ENCODE measurements around the gene CA5A.
"Not testable (repeated sequence)": the region's sequence is repeated elsewhere in the genome, so short reads cannot be mapped to it uniquely, and the experiment has no call there.

DNA sequence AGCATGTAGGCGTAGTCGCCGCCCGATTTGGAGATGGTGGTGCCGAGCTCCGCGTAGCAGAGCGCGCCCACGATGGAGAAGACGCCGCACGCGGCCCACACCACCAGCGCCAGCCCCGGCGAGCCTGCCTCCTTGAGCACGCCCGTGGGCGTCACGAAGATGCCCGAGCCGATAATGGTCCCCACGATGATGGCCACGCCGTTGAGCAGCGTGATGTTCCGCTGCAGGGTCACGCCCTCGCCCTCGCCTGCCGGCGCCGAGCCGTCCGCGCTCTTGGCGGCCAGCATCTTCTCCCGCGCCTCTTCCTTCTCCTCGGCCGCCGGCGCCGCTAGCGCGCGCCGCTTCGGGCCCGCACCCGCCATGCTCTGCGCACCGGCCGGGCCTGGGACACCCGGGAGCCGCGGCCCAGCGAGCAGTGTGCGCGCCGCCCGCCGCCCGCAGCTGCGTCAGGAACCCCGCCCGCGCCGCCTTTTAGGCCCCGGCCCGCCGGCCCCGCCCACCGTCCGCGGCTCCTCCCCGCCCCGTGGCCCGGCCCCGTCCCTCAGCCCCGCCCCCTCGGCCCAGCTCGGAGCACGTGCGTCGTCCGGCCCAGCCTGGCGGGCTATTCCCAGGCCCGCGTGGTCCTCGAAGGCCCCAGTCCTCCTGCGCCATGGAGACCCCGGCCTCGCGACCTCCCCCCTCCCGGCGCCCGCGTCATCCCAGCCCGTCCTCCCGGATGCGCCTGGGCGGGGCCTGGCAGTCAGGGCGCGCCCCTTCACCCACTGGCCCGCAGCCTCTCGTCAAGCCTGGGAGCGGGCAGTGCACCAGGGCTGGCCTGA is 67.1 kb downstream of the CA5A start, which contains the start of gene SLC7A5:
- TF ChIP-seq, protein P1, sequence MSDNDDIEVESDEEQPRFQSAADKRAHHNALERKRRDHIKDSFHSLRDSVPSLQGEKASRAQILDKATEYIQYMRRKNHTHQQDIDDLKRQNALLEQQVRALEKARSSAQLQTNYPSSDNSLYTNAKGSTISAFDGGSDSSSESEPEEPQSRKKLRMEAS (IDR thresholded peaks at IDR 0.05): peak; percentile 99
- TF ChIP-seq, protein P2, sequence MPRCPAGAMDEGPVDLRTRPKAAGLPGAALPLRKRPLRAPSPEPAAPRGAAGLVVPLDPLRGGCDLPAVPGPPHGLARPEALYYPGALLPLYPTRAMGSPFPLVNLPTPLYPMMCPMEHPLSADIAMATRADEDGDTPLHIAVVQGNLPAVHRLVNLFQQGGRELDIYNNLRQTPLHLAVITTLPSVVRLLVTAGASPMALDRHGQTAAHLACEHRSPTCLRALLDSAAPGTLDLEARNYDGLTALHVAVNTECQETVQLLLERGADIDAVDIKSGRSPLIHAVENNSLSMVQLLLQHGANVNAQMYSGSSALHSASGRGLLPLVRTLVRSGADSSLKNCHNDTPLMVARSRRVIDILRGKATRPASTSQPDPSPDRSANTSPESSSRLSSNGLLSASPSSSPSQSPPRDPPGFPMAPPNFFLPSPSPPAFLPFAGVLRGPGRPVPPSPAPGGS (IDR thresholded peaks at IDR 0.05): peak; percentile 99
- TF ChIP-seq, protein P3, sequence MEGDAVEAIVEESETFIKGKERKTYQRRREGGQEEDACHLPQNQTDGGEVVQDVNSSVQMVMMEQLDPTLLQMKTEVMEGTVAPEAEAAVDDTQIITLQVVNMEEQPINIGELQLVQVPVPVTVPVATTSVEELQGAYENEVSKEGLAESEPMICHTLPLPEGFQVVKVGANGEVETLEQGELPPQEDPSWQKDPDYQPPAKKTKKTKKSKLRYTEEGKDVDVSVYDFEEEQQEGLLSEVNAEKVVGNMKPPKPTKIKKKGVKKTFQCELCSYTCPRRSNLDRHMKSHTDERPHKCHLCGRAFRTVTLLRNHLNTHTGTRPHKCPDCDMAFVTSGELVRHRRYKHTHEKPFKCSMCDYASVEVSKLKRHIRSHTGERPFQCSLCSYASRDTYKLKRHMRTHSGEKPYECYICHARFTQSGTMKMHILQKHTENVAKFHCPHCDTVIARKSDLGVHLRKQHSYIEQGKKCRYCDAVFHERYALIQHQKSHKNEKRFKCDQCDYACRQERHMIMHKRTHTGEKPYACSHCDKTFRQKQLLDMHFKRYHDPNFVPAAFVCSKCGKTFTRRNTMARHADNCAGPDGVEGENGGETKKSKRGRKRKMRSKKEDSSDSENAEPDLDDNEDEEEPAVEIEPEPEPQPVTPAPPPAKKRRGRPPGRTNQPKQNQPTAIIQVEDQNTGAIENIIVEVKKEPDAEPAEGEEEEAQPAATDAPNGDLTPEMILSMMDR (IDR thresholded peaks at IDR 0.05): not testable (repeated sequence)
- not testable (repeated sequence) for TF ChIP-seq RAD21 (conservative IDR thresholded peaks at IDR 0.05 in 1 of 2, IDR thresholded peaks at IDR 0.05 in 1 of 2); RFX5 (IDR thresholded peaks at IDR 0.05); JUNB (IDR thresholded peaks at IDR 0.05); KDM1A (IDR thresholded peaks at IDR 0.05; ENCODE audit: low read depth); ESRRA (IDR thresholded peaks at IDR 0.05; ENCODE audit: borderline replicate concordance, low read length); EP300 (IDR thresholded peaks at IDR 0.05)
- TF ChIP-seq, protein P4, sequence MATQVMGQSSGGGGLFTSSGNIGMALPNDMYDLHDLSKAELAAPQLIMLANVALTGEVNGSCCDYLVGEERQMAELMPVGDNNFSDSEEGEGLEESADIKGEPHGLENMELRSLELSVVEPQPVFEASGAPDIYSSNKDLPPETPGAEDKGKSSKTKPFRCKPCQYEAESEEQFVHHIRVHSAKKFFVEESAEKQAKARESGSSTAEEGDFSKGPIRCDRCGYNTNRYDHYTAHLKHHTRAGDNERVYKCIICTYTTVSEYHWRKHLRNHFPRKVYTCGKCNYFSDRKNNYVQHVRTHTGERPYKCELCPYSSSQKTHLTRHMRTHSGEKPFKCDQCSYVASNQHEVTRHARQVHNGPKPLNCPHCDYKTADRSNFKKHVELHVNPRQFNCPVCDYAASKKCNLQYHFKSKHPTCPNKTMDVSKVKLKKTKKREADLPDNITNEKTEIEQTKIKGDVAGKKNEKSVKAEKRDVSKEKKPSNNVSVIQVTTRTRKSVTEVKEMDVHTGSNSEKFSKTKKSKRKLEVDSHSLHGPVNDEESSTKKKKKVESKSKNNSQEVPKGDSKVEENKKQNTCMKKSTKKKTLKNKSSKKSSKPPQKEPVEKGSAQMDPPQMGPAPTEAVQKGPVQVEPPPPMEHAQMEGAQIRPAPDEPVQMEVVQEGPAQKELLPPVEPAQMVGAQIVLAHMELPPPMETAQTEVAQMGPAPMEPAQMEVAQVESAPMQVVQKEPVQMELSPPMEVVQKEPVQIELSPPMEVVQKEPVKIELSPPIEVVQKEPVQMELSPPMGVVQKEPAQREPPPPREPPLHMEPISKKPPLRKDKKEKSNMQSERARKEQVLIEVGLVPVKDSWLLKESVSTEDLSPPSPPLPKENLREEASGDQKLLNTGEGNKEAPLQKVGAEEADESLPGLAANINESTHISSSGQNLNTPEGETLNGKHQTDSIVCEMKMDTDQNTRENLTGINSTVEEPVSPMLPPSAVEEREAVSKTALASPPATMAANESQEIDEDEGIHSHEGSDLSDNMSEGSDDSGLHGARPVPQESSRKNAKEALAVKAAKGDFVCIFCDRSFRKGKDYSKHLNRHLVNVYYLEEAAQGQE (IDR thresholded peaks at IDR 0.05): not testable (repeated sequence)
- TF ChIP-seq, protein P5, sequence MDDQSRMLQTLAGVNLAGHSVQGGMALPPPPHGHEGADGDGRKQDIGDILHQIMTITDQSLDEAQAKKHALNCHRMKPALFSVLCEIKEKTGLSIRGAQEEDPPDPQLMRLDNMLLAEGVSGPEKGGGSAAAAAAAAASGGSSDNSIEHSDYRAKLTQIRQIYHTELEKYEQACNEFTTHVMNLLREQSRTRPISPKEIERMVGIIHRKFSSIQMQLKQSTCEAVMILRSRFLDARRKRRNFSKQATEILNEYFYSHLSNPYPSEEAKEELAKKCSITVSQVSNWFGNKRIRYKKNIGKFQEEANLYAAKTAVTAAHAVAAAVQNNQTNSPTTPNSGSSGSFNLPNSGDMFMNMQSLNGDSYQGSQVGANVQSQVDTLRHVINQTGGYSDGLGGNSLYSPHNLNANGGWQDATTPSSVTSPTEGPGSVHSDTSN (IDR thresholded peaks at IDR 0.05): 0 out of 2 replicates have a peak, but pooled peaks have one; percentile 40
- peak; percentile 99 for TF ChIP-seq POLR2A (IDR thresholded peaks at IDR 0.05; ENCODE audit: low read length)
- TF ChIP-seq SMC3 (IDR thresholded peaks at IDR 0.05): peak; percentile 20; the same call in 2 of the 3 replicates

All from A549 (cell line).